Gastroesophageal sphincter (tissue), 4 donors: ENCODE measurements around the gene ERC1. TPM values are rescaled to one million over a fixed set of nuclear protein-coding genes. Genes with fewer than 3 reads are reported as not detected.
A peak's percentile ranks its signal among the peaks of the same experiment; 100 is the strongest.

Experiments used
- ATAC-seq: fragments of 150-250 bp; one replicate; pipeline ENCODE4 v1.9.1; 2016; ENCODE audit warnings: mild to moderate bottlenecking, moderate library complexity
- H3K27ac ChIP-seq, 4 donors: fragments of 200-600 bp; sonication (generic) in 3 of 4; 1 replicate in 3 of 4; 2 replicates in 1 of 4; pipeline ENCODE4 v1.5.1; 2016 to 2019
- H3K27me3 ChIP-seq: fragments of 200-600 bp; sonication (generic); one replicate; pipeline ENCODE4 v1.5.1; 2019
- H3K36me3 ChIP-seq, 2 donors: fragments of 200-600 bp; sonication (generic); one replicate each; pipeline ENCODE4 v1.5.1; 2019; ENCODE audit warnings: control low read depth in 1 of 2
- H3K4me1 ChIP-seq, 3 donors: fragments of 200-600 bp; sonication (generic); 1 replicate in 2 of 3; 2 replicates in 1 of 3; pipeline ENCODE4 v1.5.1; 2016 to 2019; ENCODE audit warnings: control low read depth in 2 of 3
- H3K4me3 ChIP-seq, 2 donors: fragments of 200-600 bp; sonication (generic); one replicate each; pipeline ENCODE4 v1.5.1; 2019; ENCODE audit warnings: mild to moderate bottlenecking in 1 of 2, moderate library complexity in 1 of 2
- H3K9me3 ChIP-seq, 3 donors: fragments of 200-600 bp; sonication (generic); one replicate each; pipeline ENCODE4 v1.5.1; 2017 to 2019; ENCODE audit warnings: control low read depth in 2 of 3
- EP300 ChIP-seq: sonication (generic); formaldehyde crosslinking; IDR thresholded peaks from one replicate; pipeline ENCODE4 v1.6.1; 2017; ENCODE audit warnings: antibody characterized with exemption, mild to moderate bottlenecking
- POLR2A ChIP-seq, 2 donors: fragments of 450-650 bp; IDR thresholded peaks; one replicate each; pipeline ENCODE4 v1.6.1; 2017; ENCODE audit warnings: antibody characterized with exemption in 2 of 2, mild to moderate bottlenecking in 2 of 2, moderate library complexity in 1 of 2
- POLR2AphosphoS5 ChIP-seq: sonication (generic); formaldehyde crosslinking; IDR thresholded peaks from one replicate; pipeline ENCODE4 v1.6.1; 2017; ENCODE audit warnings: antibody characterized with exemption
- WGBS, 2 donors: methylation state at CpG; one replicate each; pipeline ENCODE4 v1.1.5; 2018; ENCODE audit warnings: low coverage in 1 of 2; 5-methylcytosine and 5-hydroxymethylcytosine counted together
- total RNA-seq, 4 donors: library from RNA; depleted of rRNA; stranded (reverse); fragments of >200 nt; gene quantifications; one replicate each; pipeline ENCODE4 v1.1.0, GENCODE V29; 2016
- TF ChIP-seq, protein P1 (sequence below), 4 experiments: fragments of 200-600 bp in 2 of 4; fragments of 450-650 bp in 2 of 4; sonication (generic) in 1 of 4; IDR thresholded peaks; one replicate each; pipeline ENCODE4 v1.5.1; 2017 to 2019; ENCODE audit warnings: antibody characterized with exemption in 4 of 4, mild to moderate bottlenecking in 2 of 4, moderate library complexity in 2 of 4

ERC1 gene
- total RNA-seq, 4 donors from 2014 or later = 38.3 to 80.2 (median 58.4) TPM

DNA sequence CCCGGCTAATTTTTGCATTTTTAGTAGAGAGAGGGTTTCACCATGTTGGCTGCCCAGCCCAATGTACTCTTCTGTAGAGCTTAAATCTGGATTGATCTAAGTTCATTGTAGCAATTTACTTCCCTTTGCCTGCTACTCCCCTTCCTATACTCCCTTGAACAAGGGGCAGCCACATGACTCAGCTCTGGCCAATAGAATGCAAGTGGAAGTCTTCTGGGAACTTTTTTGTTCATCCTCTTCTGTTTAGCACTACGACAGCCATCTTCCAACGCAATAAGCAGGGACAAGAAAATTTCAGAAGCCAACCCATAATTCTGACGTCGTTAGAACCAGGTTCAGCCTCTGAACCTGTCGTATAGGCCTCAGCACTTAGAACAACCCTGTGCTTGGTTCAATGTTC, 35.1 kb upstream of the ERC1 start:
- no peak for ATAC-seq
- Histone ChIP-seq H3K9me3 (no peaks in the 10 kb centered on the region), H3K27me3 (no peaks in the 10 kb centered on the region), H3K27ac (no peak overlapping the region), H3K36me3 (no peaks in the 10 kb centered on the region), H3K4me1 (no peaks in the 10 kb centered on the region), H3K4me3 (no peak overlapping the region)
- 94% methylated on average over 5 to 6 of the region's 6 CpGs for WGBS, 2 donors
- TF ChIP-seq POLR2AphosphoS5 = no peak

DNA sequence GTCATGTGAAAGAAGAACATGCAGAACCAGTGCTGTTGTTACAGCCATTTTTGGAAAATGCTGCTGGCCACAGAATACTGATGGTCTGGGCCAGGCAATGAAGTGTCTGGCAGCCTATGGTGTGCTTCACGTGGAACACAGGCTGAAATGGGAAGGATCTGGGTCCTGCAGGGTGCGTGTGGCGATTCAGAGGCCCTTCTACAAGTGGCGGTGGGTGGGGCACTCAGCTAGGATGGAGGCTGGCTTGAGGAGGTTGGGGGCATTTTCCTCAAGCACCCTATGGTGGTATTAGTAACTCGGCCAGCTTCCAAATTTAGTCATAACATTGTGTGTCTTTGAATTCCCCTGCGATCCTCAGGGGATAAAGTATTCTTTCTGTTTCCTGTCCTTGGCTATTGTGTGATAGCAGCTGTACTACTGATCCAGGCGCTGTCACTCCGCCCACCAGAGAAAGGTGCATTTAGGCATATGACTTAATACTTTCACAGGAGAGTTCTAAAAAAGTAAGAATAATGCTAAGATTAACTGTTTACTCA, 32.4 kb upstream of the ERC1 start:
- TF ChIP-seq, protein P1, sequence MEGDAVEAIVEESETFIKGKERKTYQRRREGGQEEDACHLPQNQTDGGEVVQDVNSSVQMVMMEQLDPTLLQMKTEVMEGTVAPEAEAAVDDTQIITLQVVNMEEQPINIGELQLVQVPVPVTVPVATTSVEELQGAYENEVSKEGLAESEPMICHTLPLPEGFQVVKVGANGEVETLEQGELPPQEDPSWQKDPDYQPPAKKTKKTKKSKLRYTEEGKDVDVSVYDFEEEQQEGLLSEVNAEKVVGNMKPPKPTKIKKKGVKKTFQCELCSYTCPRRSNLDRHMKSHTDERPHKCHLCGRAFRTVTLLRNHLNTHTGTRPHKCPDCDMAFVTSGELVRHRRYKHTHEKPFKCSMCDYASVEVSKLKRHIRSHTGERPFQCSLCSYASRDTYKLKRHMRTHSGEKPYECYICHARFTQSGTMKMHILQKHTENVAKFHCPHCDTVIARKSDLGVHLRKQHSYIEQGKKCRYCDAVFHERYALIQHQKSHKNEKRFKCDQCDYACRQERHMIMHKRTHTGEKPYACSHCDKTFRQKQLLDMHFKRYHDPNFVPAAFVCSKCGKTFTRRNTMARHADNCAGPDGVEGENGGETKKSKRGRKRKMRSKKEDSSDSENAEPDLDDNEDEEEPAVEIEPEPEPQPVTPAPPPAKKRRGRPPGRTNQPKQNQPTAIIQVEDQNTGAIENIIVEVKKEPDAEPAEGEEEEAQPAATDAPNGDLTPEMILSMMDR (IDR thresholded peaks at IDR 0.05) = no peak
- TF ChIP-seq EP300 (no peak), POLR2AphosphoS5 (no peak), POLR2A (IDR thresholded peaks at IDR 0.05) (no peak)

DNA sequence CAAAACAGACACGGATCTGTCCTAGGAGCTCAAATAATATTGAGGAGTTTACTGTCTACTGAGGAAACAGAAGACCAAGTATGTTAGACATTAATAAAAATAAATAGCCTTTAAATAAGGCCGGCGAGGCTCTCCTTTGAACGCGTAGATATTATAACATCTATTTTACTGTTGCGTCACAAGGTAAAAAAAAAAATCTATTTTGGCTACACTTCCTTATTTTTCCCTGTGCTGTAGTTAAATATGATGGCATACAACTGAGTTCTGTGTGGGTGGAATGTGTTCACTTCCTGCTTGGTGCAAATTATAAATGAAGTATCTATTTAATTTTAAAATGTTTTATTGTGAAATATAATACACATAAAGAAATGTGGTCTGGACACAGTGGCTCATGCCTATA, 24.3 kb upstream of the ERC1 start:
- ATAC-seq = no peak
- Histone ChIP-seq H3K36me3 (no peaks in the 10 kb centered on the region), H3K9me3 (no peaks in the 10 kb centered on the region), H3K27me3 (no peaks in the 10 kb centered on the region), H3K4me3 (no peak overlapping the region), H3K27ac (no peak overlapping the region), H3K4me1 (no peaks in the 10 kb centered on the region)
- TF ChIP-seq POLR2A (IDR thresholded peaks at IDR 0.05) = no peak
- TF ChIP-seq EP300 = no peak
- TF ChIP-seq, protein P1 (IDR thresholded peaks at IDR 0.05) = no peak
- no peak for TF ChIP-seq POLR2AphosphoS5
- WGBS, 2 donors = 73 to 84% methylated on average over 6 of the region's 6 CpGs

More for the DNA sequence above, 32.4 kb upstream of the ERC1 start:
- peak; percentile 41 for ATAC-seq
- Histone ChIP-seq H3K36me3 (no peaks in the 10 kb centered on the region), H3K27ac (no peak overlapping the region), H3K4me3 (no peak overlapping the region), H3K4me1 (no peaks in the 10 kb centered on the region), H3K9me3 (no peaks in the 10 kb centered on the region), H3K27me3 (no peaks in the 10 kb centered on the region)
- WGBS, 2 donors = 33 to 55% methylated on average over 3 to 6 of the region's 8 CpGs

DNA sequence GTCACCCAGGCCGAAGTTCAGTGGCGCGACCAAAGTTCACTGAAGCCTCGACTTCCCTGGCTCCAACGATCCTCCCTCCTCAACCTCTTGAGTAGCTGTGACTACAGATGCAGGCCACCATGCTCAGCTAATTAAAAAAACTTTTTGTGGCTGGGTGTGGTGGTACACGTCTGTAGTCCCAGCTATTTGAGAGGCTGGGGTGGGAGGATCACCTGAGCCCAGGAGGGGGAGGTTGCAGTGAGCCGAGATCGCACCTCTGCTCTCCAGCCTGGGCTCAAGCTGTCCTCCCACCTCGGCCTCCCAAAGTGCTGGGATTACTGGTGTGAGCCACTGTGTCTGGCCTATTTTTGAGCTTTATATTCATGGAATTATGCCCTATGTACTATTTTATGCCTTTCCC, 23.4 kb upstream of the ERC1 start:
- no peaks in the 10 kb centered on the region for H3K4me1 ChIP-seq
- WGBS, 2 donors = 50 to 83% methylated on average over 2 of the region's 9 CpGs
- H3K27ac ChIP-seq = no peak overlapping the region
- ATAC-seq = no peak
- H3K9me3 ChIP-seq = no peaks in the 10 kb centered on the region
- H3K27me3 ChIP-seq = no peaks in the 10 kb centered on the region
- TF ChIP-seq POLR2A (IDR thresholded peaks at IDR 0.05) (no peak), EP300 (no peak), POLR2AphosphoS5 (no peak)
- TF ChIP-seq, protein P1 (IDR thresholded peaks at IDR 0.05) = no peak
- H3K4me3 ChIP-seq = no peak overlapping the region
- no peaks in the 10 kb centered on the region for H3K36me3 ChIP-seq

DNA sequence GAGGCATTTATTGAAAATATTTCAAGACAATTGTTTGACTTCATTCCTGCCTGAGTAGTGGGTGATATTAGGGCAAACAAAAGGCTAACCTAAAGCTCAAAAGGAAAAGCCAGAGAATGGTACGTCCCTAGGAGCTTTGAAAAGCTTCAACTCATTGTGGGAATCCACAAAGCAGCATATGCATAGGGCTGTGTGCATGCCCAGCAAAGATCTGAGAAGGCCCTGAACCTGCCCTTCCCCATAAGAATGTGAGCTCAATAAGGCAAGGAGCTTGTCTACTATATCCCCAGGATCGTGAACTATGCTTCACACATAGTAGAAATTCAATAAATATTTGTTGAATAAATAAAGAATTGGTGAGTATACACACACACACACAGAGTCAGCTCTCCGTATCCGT, 22.5 kb upstream of the ERC1 start:
- no peaks in the 10 kb centered on the region for H3K4me1 ChIP-seq
- H3K27ac ChIP-seq = no peak overlapping the region
- ATAC-seq = no peak
- H3K27me3 ChIP-seq = no peaks in the 10 kb centered on the region
- no peaks in the 10 kb centered on the region for H3K36me3 ChIP-seq
- H3K4me3 ChIP-seq = no peak overlapping the region
- TF ChIP-seq, protein P1 (IDR thresholded peaks at IDR 0.05) = no peak
- TF ChIP-seq POLR2AphosphoS5 (no peak), EP300 (no peak), POLR2A (IDR thresholded peaks at IDR 0.05) (no peak)
- WGBS, 2 donors = 51 to 74% methylated on average over 2 to 4 of the region's 4 CpGs
- H3K9me3 ChIP-seq = no peaks in the 10 kb centered on the region
